ENCODE data around the gene ZNF143.
A peak's percentile ranks its signal among the peaks of the same experiment; 100 is the strongest.

The ZNF143 gene

DNA sequence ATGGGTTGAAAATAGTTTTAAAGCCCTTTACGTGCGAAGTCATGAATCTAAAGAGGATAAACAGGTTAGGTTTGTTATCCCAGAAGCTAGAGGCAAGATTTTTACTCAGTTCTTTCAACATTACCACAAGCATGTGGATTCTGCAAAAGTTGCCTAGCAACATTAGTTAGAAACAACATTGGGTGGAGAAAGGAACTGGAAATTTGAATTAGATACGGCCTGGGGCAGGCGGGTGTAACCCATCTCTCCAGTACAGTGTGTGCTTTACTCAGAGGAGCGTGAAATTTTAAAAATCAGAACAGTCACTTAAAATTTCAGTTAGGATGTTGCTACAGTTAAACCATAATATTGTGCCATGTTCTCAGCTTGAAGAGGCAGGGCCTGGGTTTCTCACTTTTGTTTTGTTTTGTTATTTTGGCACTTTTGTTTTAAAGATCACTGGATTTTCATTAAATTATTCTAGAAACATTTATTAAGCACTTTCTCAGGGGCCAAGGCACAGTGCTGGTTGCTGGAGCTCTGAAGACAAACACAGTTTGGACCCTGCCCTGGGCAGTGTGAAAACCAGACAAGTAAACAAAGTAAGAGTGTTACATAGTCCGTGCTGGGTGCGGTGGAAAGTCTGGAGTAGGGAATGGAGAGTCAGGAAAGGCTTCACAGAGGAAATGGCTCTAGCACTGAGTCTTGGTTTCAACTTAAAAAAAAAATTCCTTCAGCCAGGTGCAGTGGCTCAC, 108.2 kb downstream of the ZNF143 start:
- no peaks in the 10 kb centered on the region for H3K36me3 ChIP-seq (ENCODE audit: insufficient read depth, low read length)
- H3K4me3 ChIP-seq (ENCODE audit: low read length), result peak overlapping the region; percentile 34
- H2AFZ ChIP-seq (ENCODE audit: low read depth, low read length), result peak overlapping the region; percentile 39
- H3K4me1 ChIP-seq (ENCODE audit: insufficient read depth, low read length), result peaks cover 33% of the 10 kb centered on the region
- H3K27me3 ChIP-seq (ENCODE audit: insufficient read depth, low read length), result no peaks in the 10 kb centered on the region
- no peaks in the 10 kb centered on the region for H3K9me3 ChIP-seq (ENCODE audit: low read length)

DNA sequence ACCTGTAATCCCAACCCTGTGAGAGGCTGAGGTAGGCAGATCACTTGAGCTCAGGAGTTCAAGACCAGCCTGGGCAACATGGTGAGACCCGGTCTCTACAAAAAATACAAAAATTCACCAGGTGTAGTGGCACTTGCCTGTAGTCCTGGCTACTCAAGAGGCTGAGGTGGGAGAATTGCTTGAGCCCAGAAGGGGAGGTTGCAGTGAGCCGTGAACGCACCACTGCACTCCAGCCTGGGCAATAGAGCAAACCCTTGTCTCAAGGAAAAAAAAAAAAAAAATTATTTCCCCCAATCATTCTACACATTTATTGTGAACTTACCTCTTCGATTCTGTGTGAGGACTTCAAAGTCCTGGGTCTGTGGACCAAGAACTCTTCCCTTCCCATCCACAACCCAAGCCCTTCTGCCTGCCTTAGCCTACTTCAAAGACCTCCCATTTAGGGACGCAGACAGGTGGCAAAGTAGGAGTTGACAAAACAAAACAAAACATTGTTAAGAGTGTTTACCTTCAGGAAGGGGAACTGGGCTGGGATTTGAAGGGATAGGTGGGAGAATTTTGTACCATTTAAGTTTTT, 108.9 kb downstream of the ZNF143 start:
- Histone ChIP-seq H3K36me3 (ENCODE audit: insufficient read depth, low read length) (no peaks in the 10 kb centered on the region), H3K9me3 (ENCODE audit: low read length) (no peaks in the 10 kb centered on the region), H3K4me1 (ENCODE audit: insufficient read depth, low read length) (peaks cover 33% of the 10 kb centered on the region), H2AFZ (ENCODE audit: low read depth, low read length) (peak overlapping the region; percentile 39), H3K4me3 (ENCODE audit: low read length) (peak overlapping the region; percentile 34), H3K27me3 (ENCODE audit: insufficient read depth, low read length) (no peaks in the 10 kb centered on the region)

DNA sequence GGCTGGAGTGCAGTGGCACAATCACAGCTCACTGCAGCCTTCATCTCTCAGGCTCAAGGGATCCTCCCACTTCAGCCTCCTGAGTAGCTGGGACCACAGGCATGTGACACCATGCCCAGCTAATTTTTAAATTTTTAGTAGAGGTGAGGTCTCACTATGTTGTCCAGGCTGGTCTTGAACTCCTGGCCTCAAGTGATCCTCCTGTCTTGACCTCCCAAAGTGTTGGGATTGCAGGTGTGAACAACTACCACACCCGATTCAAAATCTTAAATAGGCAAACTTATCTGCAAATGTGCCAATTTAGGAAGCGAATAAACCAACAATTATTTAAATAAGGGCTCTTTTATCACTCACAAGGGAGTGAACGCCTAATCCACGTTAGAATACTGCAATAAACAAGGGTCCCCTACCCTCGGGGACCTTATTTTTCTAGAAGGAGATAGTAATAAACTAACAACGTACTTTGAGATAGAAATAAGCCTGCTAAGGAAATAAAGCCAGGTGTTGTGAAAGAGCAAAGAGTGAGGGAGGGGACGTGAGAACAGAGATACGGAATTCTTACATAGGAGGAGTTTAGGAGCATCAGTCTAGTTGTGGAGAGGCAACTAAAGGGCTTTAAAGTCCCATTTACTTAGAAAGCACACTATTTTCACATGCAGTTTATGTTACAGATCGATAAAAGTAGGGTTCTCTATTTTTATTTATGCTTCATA, 109.7 kb downstream of the ZNF143 start:
- H3K4me3 ChIP-seq (ENCODE audit: low read length), result no peak overlapping the region
- H2AFZ ChIP-seq (ENCODE audit: low read depth, low read length), result no peak overlapping the region

DNA sequence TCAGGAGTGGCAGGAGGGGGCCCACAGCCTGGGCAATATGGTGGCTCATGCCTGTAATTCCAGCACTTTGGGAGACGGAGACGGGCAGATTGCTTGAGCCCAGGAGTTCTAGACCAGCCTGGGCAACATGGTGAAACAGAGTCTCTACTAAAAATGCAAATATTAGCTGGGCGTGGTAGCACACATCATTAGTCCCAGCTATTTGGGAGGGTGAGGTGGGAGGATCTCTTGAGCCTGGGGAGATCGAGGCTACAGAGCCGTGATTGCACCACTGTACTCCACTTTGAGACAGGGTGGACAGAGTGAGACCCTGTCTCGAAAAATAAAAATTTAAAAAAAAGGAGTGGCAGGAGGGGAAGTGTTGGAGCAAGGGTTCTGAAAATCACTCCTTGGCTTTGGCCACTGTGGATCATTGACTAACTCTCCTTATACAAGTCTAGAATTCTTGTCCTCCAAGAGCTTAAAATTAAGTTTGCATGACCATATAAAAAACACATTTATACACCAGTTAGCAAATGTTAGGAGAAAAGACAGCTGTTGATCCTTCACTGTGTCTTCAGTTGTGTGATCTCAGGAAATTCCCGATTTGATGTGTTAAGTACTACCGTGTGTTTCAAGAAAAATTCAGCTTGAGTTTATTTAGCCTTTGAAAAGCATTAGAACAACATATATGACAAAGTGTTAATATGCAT, 110.4 kb downstream of the ZNF143 start:
- Histone ChIP-seq H3K36me3 (ENCODE audit: insufficient read depth, low read length) (peaks cover 6% of the 10 kb centered on the region), H3K4me1 (ENCODE audit: insufficient read depth, low read length) (peaks cover 32% of the 10 kb centered on the region)

More for the DNA sequence above, 109.7 kb downstream of the ZNF143 start:
- no peaks in the 10 kb centered on the region for H3K27me3 ChIP-seq (ENCODE audit: insufficient read depth, low read length)
- H3K4me1 ChIP-seq (ENCODE audit: insufficient read depth, low read length), result peaks cover 33% of the 10 kb centered on the region
- H3K9me3 ChIP-seq (ENCODE audit: low read length), result no peaks in the 10 kb centered on the region
- H3K36me3 ChIP-seq (ENCODE audit: insufficient read depth, low read length), result no peaks in the 10 kb centered on the region

DNA sequence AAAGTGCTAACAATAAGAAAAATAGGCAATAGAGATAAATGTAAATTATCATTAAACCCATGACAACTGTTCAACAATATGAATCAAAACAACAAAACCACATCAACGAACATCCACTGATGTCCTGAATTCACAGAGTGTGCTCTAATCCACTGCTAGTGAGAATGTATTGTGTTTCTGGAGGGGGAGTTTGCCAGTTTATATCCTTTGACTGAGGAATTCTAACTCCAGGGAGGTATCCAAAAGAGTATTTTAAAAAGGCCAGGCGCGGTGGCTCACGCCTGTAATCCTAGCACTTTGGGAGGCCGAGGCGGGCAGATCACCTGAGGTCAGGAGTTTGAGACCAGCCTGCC, 110.9 kb downstream of the ZNF143 start:
- peak overlapping the region; percentile 87 for H3K4me3 ChIP-seq (ENCODE audit: low read length)
- H3K36me3 ChIP-seq (ENCODE audit: insufficient read depth, low read length), result peaks cover 9% of the 10 kb centered on the region
- no peak overlapping the region for H2AFZ ChIP-seq (ENCODE audit: low read depth, low read length)
- H3K9me3 ChIP-seq (ENCODE audit: low read length), result no peaks in the 10 kb centered on the region
- peaks cover 32% of the 10 kb centered on the region for H3K4me1 ChIP-seq (ENCODE audit: insufficient read depth, low read length)
- H3K27me3 ChIP-seq (ENCODE audit: insufficient read depth, low read length), result no peaks in the 10 kb centered on the region

More for the DNA sequence above, 110.4 kb downstream of the ZNF143 start:
- Histone ChIP-seq H3K4me3 (ENCODE audit: low read length) (no peak overlapping the region), H2AFZ (ENCODE audit: low read depth, low read length) (no peak overlapping the region), H3K27me3 (ENCODE audit: insufficient read depth, low read length) (no peaks in the 10 kb centered on the region), H3K9me3 (ENCODE audit: low read length) (no peaks in the 10 kb centered on the region)

DNA sequence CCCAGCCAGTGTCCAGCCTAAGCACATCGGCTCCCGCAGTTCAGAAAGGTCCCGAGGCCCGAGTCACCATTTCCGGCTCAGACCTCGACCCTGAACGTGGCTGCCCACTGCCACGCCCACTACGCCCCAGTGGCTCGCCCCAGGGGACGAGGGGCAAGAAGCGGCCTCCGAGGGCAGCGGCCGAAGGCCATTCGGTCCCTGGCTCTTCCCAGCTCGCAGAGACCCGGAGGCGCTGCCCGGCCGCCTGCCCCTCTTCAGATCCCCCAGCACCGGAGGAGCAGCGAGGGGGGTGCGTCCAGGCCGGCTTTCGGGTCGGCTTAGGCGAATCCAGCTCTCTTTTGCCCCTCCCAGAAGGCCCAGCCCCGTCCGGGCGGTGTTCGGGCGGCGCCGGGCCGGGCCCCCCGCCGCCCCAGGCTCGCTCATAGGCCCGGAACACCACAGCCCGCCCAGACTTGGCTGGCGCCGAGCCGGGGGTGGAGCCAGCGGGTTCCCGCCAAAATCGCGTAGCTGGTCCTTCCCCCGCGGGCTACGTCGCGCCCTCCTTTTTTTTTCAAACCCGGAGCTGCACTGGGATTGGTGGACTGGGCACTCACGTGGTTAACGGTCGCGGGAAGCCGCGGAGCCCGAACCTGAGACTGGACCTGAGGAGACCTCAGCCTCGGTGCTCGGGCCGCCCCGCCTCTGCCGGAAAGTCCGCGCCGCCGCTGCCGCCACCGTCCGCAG, 112.4 kb downstream of the ZNF143 start, which contains the start of gene WEE1:
TSS of gene WEE1 (plus strand) at position 619 of the 723 bp plus-strand sequence. CDS start 264 bp downstream, outside the sequence.
- Histone ChIP-seq H3K9me3 (ENCODE audit: low read length) (no peaks in the 10 kb centered on the region), H3K4me1 (ENCODE audit: insufficient read depth, low read length) (peaks cover 42% of the 10 kb centered on the region), H3K36me3 (ENCODE audit: insufficient read depth, low read length) (peaks cover 24% of the 10 kb centered on the region), H3K4me3 (ENCODE audit: low read length) (peak within 1 kb of the TSS; percentile 87), H3K27me3 (ENCODE audit: insufficient read depth, low read length) (no peaks in the 10 kb centered on the region), H2AFZ (ENCODE audit: low read depth, low read length) (peak within 1 kb of the TSS; percentile 77)

DNA sequence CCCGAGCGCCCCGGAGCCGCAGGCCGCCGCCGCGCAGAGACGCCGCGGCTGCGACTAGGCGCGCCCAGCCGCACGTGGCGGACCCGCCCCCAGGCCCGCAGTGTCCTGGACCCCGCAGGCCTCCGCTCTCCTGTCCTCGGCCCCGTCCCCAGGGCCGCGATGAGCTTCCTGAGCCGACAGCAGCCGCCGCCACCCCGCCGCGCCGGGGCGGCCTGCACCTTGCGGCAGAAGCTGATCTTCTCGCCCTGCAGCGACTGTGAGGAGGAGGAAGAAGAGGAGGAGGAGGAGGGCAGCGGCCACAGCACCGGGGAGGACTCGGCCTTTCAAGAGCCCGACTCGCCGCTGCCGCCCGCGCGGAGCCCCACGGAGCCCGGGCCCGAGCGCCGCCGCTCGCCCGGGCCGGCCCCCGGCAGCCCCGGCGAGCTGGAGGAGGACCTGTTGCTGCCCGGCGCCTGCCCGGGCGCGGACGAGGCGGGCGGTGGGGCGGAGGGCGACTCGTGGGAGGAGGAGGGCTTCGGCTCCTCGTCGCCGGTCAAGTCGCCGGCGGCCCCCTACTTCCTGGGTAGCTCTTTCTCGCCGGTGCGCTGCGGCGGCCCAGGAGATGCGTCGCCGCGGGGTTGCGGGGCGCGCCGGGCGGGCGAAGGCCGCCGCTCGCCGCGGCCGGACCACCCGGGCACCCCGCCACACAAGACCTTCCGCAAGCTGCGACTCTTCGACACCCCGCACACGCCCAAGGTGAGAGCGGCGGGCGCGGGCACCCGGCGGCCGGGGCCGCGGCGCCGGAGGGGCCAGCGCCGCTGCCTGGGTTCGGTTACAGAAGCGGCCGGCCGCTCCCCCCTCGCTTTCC, 113.2 kb downstream of the ZNF143 start:
- Histone ChIP-seq H3K36me3 (ENCODE audit: insufficient read depth, low read length) (peaks cover 30% of the 10 kb centered on the region), H3K4me1 (ENCODE audit: insufficient read depth, low read length) (peaks cover 39% of the 10 kb centered on the region), H3K4me3 (ENCODE audit: low read length) (peak overlapping the region; percentile 87), H3K9me3 (ENCODE audit: low read length) (no peaks in the 10 kb centered on the region), H2AFZ (ENCODE audit: low read depth, low read length) (peak overlapping the region; percentile 77), H3K27me3 (ENCODE audit: insufficient read depth, low read length) (no peaks in the 10 kb centered on the region)

DNA sequence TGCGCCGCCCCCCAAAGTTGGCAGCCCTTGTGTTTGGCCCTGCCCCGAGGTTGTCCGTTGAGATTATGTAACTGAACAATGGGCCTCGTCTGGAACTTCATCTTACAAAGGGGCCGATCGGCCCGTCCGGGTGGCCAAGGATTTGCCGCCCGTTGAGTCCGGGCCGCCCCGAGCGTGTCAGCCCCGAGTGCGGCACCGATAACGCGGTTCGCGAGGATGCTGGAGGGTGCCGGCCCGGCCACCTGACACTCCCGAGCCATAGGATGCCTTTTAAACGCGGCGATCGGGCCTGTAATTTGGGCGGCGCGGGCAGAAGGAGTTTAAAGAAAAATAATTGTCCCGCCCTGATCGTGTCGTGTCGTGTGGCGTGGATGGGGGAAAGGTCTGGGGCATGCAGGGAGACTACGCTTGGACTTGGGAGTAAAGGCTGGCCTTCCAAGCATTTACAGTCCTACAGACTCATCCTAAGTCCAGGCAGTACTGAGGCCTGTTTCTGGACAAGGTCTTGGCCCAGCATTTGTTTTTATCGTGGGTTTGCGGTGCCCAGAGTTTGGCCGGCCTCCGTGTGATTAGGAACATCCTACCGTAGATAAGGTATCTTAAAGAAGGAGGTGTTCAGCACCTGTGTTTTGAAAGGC, 113.9 kb downstream of the ZNF143 start:
- H3K27me3 ChIP-seq (ENCODE audit: insufficient read depth, low read length), result no peaks in the 10 kb centered on the region
- peak overlapping the region; percentile 87 for H3K4me3 ChIP-seq (ENCODE audit: low read length)
- peaks cover 37% of the 10 kb centered on the region for H3K36me3 ChIP-seq (ENCODE audit: insufficient read depth, low read length)
- H3K9me3 ChIP-seq (ENCODE audit: low read length), result no peaks in the 10 kb centered on the region
- H3K4me1 ChIP-seq (ENCODE audit: insufficient read depth, low read length), result peaks cover 31% of the 10 kb centered on the region
- H2AFZ ChIP-seq (ENCODE audit: low read depth, low read length), result peak overlapping the region; percentile 77

DNA sequence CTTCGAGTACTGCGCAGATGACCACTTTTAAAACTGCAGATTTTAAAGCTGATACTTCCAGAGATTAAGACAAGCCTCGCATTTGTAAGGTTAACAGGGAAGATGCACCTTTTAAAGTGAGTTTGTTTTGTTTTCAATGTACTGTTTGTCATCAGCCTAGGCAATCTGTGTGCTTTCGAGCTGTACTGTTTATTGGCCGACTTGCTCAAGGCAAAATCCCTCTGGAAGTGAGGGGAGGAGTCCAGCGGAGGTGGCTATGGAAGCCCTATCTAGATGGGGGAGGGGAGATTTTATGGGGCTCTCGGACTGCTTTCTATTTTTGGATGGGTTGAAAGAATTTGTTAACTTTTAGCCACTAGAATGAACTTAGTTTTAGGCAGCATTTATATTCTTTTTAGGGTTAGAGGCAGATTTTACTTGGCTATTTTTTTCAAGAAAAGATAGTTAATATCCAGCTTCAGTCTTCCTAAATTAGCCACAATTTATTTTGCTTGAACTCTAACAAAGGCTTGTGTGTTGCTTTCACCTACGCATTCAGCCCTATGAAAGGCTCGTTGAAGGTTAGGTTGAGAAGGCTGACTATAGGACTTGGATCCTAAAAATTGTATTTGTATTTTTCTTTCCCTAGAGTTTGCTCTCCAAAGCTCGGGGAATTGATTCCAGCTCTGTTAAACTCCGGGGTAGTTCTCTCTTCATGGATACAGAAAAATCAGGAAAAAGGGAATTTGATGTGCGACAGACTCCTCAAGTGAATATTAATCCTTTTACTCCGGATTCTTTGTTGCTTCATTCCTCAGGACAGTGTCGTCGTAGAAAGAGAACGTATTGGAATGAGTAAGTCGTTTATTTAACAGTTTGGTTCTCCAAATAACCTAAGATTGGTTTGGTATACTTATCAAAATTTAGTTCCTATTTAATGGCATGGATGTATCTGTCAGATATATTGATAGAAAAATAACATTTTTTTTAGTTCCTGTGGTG, 114.7 kb downstream of the ZNF143 start:
- Histone ChIP-seq H3K4me3 (ENCODE audit: low read length) (peak overlapping the region; percentile 87), H3K9me3 (ENCODE audit: low read length) (no peaks in the 10 kb centered on the region), H2AFZ (ENCODE audit: low read depth, low read length) (peak overlapping the region; percentile 77), H3K4me1 (ENCODE audit: insufficient read depth, low read length) (peaks cover 30% of the 10 kb centered on the region), H3K27me3 (ENCODE audit: insufficient read depth, low read length) (no peaks in the 10 kb centered on the region), H3K36me3 (ENCODE audit: insufficient read depth, low read length) (peaks cover 46% of the 10 kb centered on the region)

DNA sequence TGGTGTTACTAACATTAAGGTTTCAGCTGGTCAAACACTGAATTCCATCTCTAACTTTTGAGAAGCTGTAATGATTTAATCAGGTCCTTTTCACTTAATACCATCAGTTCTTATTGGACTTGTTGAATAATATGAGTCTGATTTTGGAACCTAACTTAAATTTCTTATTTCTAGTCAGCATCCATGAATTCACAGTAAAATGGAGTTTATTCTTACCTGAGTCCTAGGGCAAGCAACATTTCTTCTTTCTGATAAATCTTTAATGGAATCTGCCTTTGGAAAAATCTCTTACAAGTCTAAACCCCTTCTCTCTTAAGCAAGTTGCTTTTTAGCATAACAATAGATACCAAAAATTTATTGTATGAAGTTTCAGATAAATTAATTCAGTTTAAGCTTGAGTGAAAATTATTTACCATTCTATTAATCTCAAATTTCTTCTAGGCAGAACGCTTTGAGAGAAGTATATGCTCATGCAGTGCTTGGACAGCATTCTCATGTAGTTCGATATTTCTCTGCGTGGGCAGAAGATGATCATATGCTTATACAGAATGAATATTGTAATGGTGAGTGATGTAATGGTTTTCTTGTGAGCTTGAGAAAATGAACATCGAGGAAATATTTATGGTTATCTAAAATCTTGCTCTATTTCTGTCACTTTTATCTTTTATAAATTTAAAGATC, 116.0 kb downstream of the ZNF143 start:
- Histone ChIP-seq H3K27me3 (ENCODE audit: insufficient read depth, low read length) (no peaks in the 10 kb centered on the region), H3K4me1 (ENCODE audit: insufficient read depth, low read length) (peaks cover 30% of the 10 kb centered on the region), H3K4me3 (ENCODE audit: low read length) (peak overlapping the region; percentile 87), H3K9me3 (ENCODE audit: low read length) (no peaks in the 10 kb centered on the region), H3K36me3 (ENCODE audit: insufficient read depth, low read length) (peaks cover 58% of the 10 kb centered on the region), H2AFZ (ENCODE audit: low read depth, low read length) (no peak overlapping the region)

Data from neuron (in vitro differentiated cells).